Measurements from ENCODE around the gene VAMP2.

DNA sequence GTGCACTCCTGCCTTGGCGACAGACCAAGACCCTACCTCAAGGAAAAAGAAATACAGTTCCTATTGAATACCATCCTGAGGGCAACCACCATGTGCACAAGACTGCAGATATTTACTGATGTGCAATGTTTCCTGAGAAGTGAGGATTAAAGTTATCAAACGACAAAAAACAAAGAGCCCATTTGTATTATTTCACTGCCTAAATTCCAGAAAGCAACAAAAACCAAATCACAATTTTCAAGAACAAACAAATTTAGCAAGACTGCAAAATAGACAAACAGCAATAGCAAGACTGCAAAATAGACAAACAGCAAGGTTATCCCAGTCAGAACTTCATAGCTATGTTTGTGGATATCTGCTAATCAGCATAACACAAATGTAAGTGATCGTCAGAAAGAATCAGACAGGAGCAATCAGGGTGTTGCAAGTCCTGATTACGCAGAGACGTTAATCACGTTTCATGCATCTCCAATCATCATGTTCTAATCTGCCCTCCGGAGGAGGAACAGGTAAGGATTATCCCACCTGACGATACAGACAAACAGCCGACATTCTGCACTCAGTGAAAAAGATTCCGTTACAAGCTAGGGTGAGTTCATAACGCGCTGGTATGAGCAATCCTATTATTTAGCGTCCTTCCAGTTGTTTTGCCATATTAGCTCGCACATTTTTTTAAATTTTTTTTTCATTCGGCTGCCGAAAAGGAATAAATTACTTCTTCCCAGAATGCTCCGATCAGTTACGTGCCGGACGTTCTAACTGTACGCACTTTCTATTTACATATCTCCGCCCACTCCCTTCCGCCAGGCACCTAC, 10.5 kb upstream of the VAMP2 start:
- TF ChIP-seq RAD21 (conservative IDR thresholded peaks at IDR 0.05) (peak; percentile 38), POLR2AphosphoS5 (IDR thresholded peaks at IDR 0.05) (peak; percentile 100), EP300 (conservative IDR thresholded peaks at IDR 0.05; ENCODE audit: poor library complexity, severe bottlenecking) (peak; percentile 87), SMC3 (conservative IDR thresholded peaks at IDR 0.05; ENCODE audit: poor library complexity) (peak; percentile 17), EZH2 (IDR thresholded peaks at IDR 0.05; ENCODE audit: borderline replicate concordance, insufficient read depth, low read length, poor library complexity, severe bottlenecking) (no peak), TAF1 (IDR thresholded peaks at IDR 0.05; ENCODE audit: low read depth) (peak; percentile 23)
- TF ChIP-seq, protein P1, sequence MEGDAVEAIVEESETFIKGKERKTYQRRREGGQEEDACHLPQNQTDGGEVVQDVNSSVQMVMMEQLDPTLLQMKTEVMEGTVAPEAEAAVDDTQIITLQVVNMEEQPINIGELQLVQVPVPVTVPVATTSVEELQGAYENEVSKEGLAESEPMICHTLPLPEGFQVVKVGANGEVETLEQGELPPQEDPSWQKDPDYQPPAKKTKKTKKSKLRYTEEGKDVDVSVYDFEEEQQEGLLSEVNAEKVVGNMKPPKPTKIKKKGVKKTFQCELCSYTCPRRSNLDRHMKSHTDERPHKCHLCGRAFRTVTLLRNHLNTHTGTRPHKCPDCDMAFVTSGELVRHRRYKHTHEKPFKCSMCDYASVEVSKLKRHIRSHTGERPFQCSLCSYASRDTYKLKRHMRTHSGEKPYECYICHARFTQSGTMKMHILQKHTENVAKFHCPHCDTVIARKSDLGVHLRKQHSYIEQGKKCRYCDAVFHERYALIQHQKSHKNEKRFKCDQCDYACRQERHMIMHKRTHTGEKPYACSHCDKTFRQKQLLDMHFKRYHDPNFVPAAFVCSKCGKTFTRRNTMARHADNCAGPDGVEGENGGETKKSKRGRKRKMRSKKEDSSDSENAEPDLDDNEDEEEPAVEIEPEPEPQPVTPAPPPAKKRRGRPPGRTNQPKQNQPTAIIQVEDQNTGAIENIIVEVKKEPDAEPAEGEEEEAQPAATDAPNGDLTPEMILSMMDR (IDR thresholded peaks at IDR 0.05; ENCODE audit: poor library complexity, severe bottlenecking) = peak; percentile 23
- TF ChIP-seq, protein P2, sequence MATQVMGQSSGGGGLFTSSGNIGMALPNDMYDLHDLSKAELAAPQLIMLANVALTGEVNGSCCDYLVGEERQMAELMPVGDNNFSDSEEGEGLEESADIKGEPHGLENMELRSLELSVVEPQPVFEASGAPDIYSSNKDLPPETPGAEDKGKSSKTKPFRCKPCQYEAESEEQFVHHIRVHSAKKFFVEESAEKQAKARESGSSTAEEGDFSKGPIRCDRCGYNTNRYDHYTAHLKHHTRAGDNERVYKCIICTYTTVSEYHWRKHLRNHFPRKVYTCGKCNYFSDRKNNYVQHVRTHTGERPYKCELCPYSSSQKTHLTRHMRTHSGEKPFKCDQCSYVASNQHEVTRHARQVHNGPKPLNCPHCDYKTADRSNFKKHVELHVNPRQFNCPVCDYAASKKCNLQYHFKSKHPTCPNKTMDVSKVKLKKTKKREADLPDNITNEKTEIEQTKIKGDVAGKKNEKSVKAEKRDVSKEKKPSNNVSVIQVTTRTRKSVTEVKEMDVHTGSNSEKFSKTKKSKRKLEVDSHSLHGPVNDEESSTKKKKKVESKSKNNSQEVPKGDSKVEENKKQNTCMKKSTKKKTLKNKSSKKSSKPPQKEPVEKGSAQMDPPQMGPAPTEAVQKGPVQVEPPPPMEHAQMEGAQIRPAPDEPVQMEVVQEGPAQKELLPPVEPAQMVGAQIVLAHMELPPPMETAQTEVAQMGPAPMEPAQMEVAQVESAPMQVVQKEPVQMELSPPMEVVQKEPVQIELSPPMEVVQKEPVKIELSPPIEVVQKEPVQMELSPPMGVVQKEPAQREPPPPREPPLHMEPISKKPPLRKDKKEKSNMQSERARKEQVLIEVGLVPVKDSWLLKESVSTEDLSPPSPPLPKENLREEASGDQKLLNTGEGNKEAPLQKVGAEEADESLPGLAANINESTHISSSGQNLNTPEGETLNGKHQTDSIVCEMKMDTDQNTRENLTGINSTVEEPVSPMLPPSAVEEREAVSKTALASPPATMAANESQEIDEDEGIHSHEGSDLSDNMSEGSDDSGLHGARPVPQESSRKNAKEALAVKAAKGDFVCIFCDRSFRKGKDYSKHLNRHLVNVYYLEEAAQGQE (IDR thresholded peaks at IDR 0.05; ENCODE audit: borderline replicate concordance) = peak; percentile 64
